Measurements from ENCODE around the gene ARRDC2.
"Not testable (repeated sequence)": the region's sequence is repeated elsewhere in the genome, so short reads cannot be mapped to it uniquely, and the experiment has no call there.

ARRDC2 gene

DNA sequence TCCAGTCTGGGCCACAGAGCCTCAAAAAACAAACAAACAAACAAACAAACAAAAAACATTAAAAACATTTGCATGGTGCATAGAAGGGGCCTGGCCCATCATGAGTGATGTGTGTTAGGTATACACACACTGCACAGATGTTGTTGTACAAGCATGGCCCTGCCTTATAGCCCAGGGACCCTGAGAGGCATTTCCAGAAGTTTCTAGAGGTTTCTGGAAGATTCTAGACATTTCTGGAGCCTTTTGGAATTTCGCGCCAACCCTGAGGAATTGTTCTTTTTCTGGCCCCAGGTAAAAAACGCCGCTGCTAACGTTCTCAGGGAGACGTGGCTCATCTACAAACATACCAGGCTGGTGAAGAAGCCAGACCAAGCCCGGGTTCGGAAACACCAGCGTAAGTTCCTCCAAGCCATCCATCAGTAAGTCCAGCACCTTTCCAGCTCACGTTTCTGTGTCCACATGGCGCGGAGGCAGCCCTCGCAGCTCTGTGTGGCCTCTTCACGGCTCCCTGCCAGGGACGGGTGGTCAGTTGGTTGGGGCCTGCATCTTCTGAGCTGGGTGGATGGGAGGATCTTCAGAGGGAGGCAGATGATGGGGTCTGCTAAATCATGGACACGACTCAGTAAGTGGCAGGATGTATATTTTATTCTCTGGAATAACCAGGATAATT, 18.4 kb upstream of the ARRDC2 start:
- DNase-seq (ENCODE audit: low read depth), result no peak

- no peak for DNase-seq (ENCODE audit: low read depth)
These were observed 14.7 kb upstream of the ARRDC2 start for GRCh38 chr19:17993076-17993813.

DNA sequence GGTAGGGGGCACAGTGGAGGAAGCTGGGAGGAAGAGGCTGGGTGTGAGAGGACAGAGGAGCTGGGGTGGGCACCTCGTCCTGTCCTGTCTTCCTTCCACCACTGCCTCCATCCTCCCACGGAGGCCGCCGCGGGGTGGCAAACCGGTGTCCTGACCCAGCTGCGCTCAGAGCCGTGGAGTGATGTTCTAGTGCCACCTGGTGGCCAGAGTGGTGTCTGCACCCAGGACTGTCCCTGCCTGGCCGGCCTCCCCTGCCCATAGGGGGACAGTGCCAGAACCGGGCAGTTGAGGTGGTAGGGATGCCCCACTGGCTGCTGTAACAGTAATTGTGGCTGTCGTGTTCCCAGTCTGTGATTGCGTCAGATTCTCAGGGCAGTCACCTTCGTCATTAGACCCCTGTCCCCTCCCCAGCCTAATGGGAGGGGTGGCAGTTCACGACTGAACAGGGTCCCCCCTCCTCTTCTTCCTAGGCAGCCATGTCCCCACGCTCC, 11.1 kb upstream of the ARRDC2 start:
- DNase-seq (ENCODE audit: low read depth), result peak; percentile 48

- no peak for DNase-seq (ENCODE audit: low read depth)
These were observed 9.8 kb upstream of the ARRDC2 start for GRCh38 chr19:17997969-17998826.

GRCh38 chr19:17998827-17999150, 9.2 kb upstream of the ARRDC2 start:
- DNase-seq (ENCODE audit: low read depth), result no peak

GRCh38 chr19:17999684-18000479, 8.1 kb upstream of the ARRDC2 start:
- DNase-seq (ENCODE audit: low read depth), result no peak

- no peak for DNase-seq (ENCODE audit: low read depth)
These were observed 7.5 kb upstream of the ARRDC2 start for GRCh38 chr19:18000480-18000914.

GRCh38 chr19:18000915-18001776, 6.8 kb upstream of the ARRDC2 start:
- peak; percentile 44 for DNase-seq (ENCODE audit: low read depth)

DNA sequence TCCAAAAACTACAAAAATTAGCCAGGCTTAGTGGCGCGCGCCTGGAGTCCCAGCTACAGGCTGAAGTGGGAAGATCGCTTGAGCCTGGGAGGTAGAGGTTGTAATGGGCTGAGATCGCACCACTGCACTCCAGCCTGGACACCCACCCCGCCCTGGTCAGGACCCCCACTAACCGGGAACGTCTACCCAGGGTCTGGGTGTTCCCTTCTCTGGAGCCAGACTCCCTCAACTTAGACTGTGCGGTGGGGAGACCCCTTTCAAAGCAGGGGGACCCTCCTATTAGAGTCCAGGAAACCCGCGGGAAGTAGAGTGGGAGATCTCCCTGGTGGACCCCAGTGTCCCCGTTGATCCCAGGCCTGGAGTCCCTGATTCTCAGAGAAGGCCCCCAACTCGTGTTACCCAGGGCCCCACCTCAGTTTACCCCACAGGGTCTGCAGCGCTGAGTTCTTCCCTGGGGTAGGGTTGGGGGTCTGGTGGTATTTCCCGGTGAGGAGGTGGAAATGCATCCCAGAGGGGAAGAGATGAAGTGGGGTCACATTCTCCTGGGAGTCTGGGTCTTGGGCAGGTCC, 6.1 kb upstream of the ARRDC2 start:
- no peak for DNase-seq (ENCODE audit: low read depth)

DNA sequence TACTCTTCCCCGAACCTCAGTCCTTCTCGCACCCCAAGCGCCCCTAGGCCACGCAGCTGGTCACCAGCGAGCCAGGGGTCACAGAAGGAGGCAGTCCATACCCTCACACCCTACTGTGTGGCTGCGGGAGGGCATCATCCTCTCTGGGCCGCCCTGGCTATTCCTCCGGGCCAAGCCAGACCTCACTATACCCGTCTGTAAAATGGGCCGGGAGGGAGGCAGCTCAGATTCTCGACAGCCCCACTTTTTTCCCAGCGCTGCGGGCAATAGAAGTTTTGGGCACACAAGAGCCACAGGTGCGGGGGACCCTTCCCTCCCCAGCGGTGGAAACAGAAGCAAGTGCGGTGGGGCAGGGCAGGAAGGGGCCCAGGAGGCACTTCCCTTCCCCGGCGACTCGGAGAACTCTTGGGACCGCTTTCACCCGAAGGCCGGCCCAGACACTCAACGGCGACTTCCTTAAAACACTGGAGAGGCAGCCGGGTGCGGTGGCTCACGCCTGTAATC, 5.6 kb upstream of the ARRDC2 start:
- DNase-seq (ENCODE audit: low read depth), result no peak

DNA sequence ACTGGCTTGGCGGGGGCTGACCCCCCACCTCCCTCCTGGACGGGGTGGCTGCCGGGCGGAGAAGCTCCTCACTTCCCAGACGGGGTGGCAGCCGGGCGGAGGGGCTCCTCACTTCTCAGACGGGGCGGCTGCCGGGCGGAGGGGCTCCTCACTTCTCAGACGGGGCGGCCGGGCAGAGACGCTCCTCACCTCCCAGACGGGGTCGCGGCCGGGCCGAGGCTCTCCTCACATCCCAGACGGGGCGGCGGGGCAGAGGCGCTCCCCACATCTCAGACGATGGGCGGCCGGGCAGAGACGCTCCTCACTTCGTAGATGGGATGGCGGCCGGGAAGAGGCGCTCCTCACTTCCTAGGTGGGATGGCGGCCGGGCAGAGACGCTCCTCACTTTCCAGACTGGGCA, 2.2 kb upstream of the ARRDC2 start:
- DNase-seq (ENCODE audit: low read depth), result not testable (repeated sequence)

DNA sequence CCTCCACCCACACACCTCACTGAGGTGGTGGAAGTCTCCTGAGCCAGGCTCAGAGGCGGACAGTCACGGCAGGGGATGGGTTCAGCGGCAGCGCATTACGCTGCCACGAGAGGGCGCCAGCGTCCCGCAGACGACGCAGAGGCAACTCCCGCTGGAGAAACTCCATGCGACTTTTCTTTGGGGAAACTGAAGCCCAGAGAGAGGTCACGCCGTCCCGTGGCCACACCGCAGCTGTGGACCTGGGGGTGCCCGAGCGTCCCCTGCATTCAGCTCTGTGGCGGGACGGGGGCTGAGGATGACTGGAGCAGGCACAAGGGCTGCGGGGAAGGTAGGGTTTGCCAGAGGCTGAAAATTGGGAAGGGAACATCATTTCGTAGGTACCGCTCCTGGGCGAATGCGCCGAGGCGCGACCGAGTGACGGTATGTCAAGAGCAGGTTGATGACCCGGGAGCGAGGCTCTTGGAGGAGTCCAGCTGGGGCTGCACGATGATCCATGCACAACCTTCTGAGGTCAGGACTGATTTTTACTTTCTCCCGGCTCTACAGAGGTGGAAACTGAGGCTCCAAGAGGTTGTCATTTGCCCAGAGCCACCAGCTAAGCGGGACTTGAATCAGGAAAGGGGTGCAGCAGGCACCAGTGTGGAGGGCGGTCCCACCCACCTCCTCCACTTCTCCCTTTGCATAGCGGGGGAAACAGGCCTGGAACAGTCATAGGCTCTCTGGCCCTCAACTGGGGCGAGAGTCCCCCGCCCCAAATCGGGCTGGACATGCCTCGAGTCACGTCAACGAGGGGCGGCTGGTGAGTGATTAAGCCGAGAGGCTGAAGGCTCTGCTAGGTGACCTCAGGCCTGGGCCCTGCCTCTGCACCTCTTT, 690 bp upstream of the ARRDC2 start:
- peak; percentile 43 for DNase-seq (ENCODE audit: low read depth)

DNA sequence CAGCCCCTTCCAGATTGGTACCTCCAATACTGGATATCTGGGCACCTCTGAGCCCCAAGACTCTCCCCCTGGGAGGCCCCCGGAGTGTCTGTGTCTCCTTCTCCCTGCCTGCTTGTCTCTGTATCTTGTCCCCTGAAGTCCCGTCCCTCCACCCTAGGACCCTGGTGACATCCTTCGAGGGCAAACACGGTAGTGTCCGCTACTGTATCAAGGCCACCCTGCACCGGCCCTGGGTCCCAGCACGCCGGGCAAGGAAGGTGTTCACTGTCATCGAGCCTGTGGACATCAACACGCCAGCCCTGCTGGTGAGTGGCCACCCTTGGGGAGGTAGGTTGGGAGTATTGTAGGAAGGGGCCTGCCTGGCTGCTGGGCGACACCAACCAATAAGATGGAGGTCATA, 844 bp downstream of the ARRDC2 start:
- DNase-seq (ENCODE audit: low read depth), result no peak

GRCh38 chr19:18009412-18010066, 1.6 kb downstream of the ARRDC2 start:
- DNase-seq (ENCODE audit: low read depth), result no peak

- no peak for DNase-seq (ENCODE audit: low read depth)
These were observed 2.2 kb downstream of the ARRDC2 start for GRCh38 chr19:18010149-18010548.

DNA sequence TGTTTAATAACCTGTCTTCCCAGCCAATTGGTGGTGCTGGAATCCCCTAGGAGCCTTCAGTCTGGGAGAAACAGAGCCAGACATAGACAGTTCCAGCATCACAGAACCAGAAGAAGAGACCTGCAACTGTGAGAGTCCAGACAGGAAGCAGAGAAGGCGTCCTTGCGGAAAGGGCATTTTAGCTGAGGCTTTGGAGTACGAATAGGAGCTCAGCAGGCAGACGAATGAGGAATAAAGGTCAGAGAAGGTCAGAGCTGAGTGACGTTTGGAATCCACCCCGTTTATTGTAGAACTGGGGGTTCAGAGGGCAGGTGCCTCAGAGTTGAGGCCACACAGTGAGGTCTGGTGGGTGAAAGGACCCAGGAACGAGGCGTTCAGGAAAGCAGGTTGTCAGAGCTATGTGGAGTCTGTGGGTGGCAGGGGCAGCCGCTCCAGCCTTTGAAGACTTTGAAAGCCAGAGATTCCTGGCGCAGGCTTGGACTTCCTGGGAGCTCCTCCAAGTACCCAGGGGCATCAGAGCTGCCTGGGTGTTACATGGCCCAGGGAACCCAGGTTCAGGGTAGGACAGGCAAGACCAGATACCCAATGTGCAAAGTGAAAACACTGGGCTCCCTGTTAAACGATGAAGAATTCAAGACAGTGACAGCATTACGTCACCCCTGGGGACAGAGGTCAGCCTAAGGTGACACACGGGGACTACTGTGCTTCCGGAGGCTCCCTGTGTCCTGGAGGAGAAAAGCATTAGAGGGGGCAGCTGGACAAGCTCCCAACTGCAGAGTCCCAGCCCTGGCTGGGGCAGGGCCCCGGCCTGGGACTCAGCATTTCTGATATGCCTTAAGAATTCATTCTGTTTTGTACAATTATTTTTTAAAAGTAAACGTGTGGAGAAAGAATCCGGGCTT, 5.5 kb downstream of the ARRDC2 start:
- no peak for DNase-seq (ENCODE audit: low read depth)

DNA sequence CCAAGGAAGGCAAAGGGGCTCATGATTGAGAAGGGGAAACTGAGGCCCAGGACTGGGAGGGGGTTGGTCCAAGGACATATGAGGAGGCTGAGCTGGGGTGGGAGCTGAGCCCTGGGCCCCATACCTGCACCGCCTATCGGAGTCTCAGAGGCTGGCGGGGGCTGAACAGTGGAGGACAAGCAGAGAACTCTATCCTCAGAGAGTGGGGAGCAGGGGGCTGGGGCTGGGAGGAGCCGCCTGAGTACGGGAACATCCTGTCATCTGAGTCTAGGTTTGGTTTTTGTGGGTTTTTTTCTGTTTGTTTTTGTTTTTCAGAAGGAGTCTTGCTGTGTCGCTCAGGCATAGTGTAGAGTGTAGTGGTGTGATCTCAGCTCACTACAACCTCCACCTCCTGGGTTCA, 6.2 kb downstream of the ARRDC2 start:
- DNase-seq (ENCODE audit: low read depth), result no peak
